SK-N-MC (cell line): ENCODE measurements around the gene HDAC4.

ENCODE experiments used
- DNase-seq: peaks from one replicate; pipeline ENCODE4 v3.0.0-alpha.2; 2011; ENCODE audit warnings: low read depth, low spot score
- H3K27ac ChIP-seq: fragments of 200-600 bp; sonication (generic); 2 replicates; pipeline ENCODE4 v1.5.1; 2016; ENCODE audit warnings: mixed run types
- H3K36me3 ChIP-seq: fragments of 200-600 bp; sonication (generic); 2 replicates; pipeline ENCODE4 v1.6.1; 2017; ENCODE audit warnings: antibody characterized with exemption, low read length, mixed read lengths; ENCODE audit not compliant: insufficient read depth
- H3K4me3 ChIP-seq: fragments of 200-600 bp; sonication (generic); 2 replicates; pipeline ENCODE4 v1.5.1; 2016
- H3K9ac ChIP-seq: fragments of 200-600 bp; sonication (generic); 2 replicates; pipeline ENCODE4 v1.8.0; 2017; ENCODE audit warnings: mixed run types, mixed read lengths; ENCODE audit not compliant: insufficient read length
- H3K9me3 ChIP-seq: fragments of 200-600 bp; sonication (generic); 2 replicates; pipeline ENCODE4 v1.6.1; 2017; ENCODE audit warnings: low read depth, mild to moderate bottlenecking, antibody characterized with exemption, low read length, moderate library complexity, mixed read lengths
- EZH2 ChIP-seq: fragments of 200-600 bp; sonication (generic); IDR thresholded peaks from one replicate; pipeline ENCODE4 v1.6.1; 2017; ENCODE audit warnings: antibody characterized with exemption
- FOXP2 ChIP-seq: optimal IDR thresholded peaks from 2 replicates; pipeline ENCODE3; 2011; ENCODE audit warnings: mild to moderate bottlenecking, moderate library complexity; ENCODE audit not compliant: insufficient read depth; ENCODE audit errors: extremely low read length, control extremely low read depth
- POLR2AphosphoS5 ChIP-seq: IDR thresholded peaks from 2 replicates; pipeline ENCODE4 v1.6.1; 2012; ENCODE audit warnings: mild to moderate bottlenecking, low read depth, low read length, borderline replicate concordance

HDAC4 gene

DNA sequence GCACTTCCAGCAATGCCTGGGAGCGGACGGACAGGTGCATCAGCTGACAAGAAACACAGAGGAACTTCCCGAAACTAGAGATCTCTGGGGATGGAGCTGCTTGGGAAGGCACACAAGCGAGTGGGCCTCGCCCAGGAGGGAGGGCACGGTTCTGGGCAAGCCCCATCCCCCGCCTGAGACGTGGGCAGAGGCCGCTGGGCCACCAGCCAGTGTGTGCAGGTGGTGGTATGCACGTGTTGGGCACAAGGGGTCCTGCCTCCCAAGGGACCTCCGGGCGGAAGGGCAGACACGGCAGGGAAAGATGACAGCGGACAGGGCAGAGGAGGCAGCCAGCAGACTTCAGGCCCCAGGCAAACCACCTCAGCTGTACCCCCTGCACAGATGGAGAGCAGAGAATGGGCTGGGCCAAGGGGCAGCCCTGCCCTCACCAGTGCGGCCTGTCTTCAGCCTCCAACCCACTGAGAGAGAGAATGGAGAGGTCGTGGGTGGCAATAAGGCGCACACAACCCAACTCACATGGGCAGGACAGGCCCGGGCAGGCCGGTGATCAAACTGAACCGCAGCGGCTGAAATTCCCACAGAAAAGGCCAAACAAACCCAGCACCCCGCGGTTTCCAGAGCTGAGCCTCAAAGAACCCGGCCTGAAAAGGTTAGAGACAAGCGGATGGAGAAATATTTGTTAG, 51.2 kb downstream of the HDAC4 start:
- TF ChIP-seq FOXP2 (no peak), EZH2 (no peak), POLR2AphosphoS5 (no peak)
- H3K36me3 ChIP-seq, result peaks cover 10% of the 10 kb centered on the region; the same call in 1 of the 2 replicates
- no peak overlapping the region for H3K4me3 ChIP-seq
- no peak for DNase-seq
- H3K27ac ChIP-seq, result no peak overlapping the region
- H3K9me3 ChIP-seq, result peaks cover 2% of the 10 kb centered on the region; the same call in 1 of the 2 replicates
- no peak overlapping the region for H3K9ac ChIP-seq

- no peak for DNase-seq
- TF ChIP-seq POLR2AphosphoS5, result no peak
- TF ChIP-seq EZH2, result no peak
- no peak for TF ChIP-seq FOXP2
- Histone ChIP-seq H3K9ac (no peak overlapping the region), H3K9me3 (no peaks in the 10 kb centered on the region), H3K36me3 (peaks cover 9% of the 10 kb centered on the region; the same call in 1 of the 2 replicates), H3K4me3 (no peak overlapping the region), H3K27ac (no peak overlapping the region)
Observed at GRCh38 chr2:239348563-239349452, 52.0 kb downstream of the HDAC4 start.

DNA sequence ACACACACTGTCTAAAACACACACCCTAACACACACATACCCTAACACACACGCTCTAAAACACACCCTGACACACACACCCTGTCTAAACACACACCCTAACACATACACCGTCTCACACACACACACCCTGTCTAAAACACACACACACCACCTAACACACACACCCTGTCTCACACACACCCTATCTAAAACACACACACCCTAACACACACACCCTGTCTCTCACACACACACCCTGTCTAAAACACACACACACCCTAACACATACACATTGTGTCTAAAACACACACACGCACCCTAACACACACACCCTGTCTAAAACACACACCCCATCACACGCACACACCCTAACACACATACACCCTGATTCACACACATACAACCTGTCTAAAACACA, 54.1 kb downstream of the HDAC4 start:
- no peak overlapping the region for H3K9ac ChIP-seq
- H3K27ac ChIP-seq, result no peak overlapping the region
- DNase-seq, result no peak
- H3K36me3 ChIP-seq, result peaks cover 5% of the 10 kb centered on the region; the same call in 1 of the 2 replicates
- H3K9me3 ChIP-seq, result no peaks in the 10 kb centered on the region
- no peak for TF ChIP-seq POLR2AphosphoS5
- TF ChIP-seq EZH2, result no peak
- no peak for TF ChIP-seq FOXP2
- H3K4me3 ChIP-seq, result no peak overlapping the region

DNA sequence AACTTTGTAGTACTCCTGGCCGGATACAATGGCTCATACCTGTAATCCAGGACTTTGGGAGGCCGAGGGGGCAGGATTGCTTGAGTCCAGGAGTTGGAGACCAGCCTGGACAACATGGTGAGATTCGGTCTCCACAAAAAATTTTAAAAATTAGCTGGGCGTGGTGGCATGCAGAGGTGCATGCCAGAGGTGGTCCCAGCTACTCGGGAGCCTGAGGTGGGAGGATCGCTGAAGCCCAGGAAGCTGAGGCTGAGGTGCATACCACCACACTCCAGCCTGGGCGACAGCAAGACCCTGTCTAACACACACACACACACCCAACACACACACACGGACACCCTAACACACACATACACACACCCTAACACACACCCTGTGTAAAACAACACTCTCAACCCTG, 55.6 kb downstream of the HDAC4 start:
- Histone ChIP-seq H3K9ac (no peak overlapping the region), H3K9me3 (no peaks in the 10 kb centered on the region), H3K4me3 (no peak overlapping the region), H3K36me3 (no peaks in the 10 kb centered on the region), H3K27ac (no peak overlapping the region)
- TF ChIP-seq EZH2 (no peak), FOXP2 (no peak)
- no peak for DNase-seq

DNA sequence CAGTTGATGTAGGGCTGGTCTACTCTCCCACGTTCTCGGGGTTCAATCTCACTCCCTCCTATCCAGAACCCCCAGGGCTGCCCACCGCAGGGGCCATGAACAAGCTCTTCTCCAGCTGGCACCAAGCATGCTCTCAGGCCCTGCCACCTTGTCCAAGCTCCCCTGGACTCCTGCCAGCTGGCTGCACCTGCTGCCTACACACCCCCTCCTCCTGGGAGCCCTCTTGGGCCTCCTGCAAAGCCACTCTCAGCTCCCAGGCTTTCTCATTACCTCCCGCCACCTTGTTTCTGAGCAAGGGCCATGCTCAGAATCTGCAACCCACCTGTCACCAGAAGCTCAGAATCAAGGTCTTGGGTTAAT, 56.0 kb downstream of the HDAC4 start:
- no peak overlapping the region for H3K4me3 ChIP-seq
- H3K27ac ChIP-seq, result no peak overlapping the region
- no peak for DNase-seq
- TF ChIP-seq POLR2AphosphoS5 (no peak), EZH2 (no peak), FOXP2 (no peak)
- no peak overlapping the region for H3K9ac ChIP-seq
- no peaks in the 10 kb centered on the region for H3K36me3 ChIP-seq
- no peaks in the 10 kb centered on the region for H3K9me3 ChIP-seq

- no peak overlapping the region for H3K4me3 ChIP-seq
- H3K36me3 ChIP-seq, result no peaks in the 10 kb centered on the region
- no peak overlapping the region for H3K27ac ChIP-seq
- DNase-seq, result no peak
- no peaks in the 10 kb centered on the region for H3K9me3 ChIP-seq
- TF ChIP-seq EZH2 (no peak), FOXP2 (no peak), POLR2AphosphoS5 (no peak)
- H3K9ac ChIP-seq, result no peak overlapping the region
Observed at GRCh38 chr2:239343946-239344856, 56.6 kb downstream of the HDAC4 start.

- Histone ChIP-seq H3K36me3 (no peaks in the 10 kb centered on the region), H3K9me3 (no peaks in the 10 kb centered on the region), H3K27ac (no peak overlapping the region), H3K9ac (no peak overlapping the region), H3K4me3 (no peak overlapping the region)
- no peak for DNase-seq
- TF ChIP-seq FOXP2, result no peak
- no peak for TF ChIP-seq POLR2AphosphoS5
- no peak for TF ChIP-seq EZH2
Observed at GRCh38 chr2:239343460-239343859, 57.4 kb downstream of the HDAC4 start.

DNA sequence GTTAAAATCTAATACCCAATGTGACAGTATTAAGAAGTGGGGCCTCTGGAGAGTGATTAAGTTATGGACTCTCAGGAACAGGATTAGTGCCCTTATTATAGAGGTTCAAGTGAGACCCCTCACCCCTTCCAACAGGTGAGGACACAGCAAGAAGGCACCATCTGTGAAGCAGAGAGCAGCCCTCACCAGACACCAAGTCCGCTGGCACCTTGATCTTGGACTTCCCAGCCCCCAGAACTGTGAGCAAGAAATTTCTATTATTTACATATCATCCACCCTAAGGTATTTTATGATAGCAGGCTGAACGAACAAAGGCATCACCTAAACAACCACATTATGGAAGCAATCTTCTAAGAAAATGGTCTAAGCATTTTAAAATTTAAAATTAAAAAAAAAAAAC, 59.0 kb downstream of the HDAC4 start:
- H3K36me3 ChIP-seq, result no peaks in the 10 kb centered on the region
- no peak overlapping the region for H3K9ac ChIP-seq
- no peak overlapping the region for H3K4me3 ChIP-seq
- no peak for TF ChIP-seq FOXP2
- TF ChIP-seq EZH2, result no peak
- no peak for TF ChIP-seq POLR2AphosphoS5
- DNase-seq, result no peak
- no peaks in the 10 kb centered on the region for H3K9me3 ChIP-seq
- no peak overlapping the region for H3K27ac ChIP-seq
